D721Med (cell line): ENCODE data around the gene NTF3.

Experiments used
- DNase-seq: peaks from one replicate; pipeline ENCODE4 v3.0.0; 2011; ENCODE audit warnings: low spot score; ENCODE audit not compliant: insufficient read length
- FAIRE-seq: peaks from 2 replicates; lab custom pipeline; 2011; peaks lifted over from hg19 to GRCh38; lab: Jason Lieb, UNC
- TF ChIP-seq, protein P1 (sequence below): IDR thresholded peaks from 2 replicates; pipeline ENCODE4 v1.5.1; 2012; ENCODE audit warnings: mild to moderate bottlenecking, control low read depth; ENCODE audit not compliant: insufficient read depth; ENCODE audit errors: missing control alignments

Gene NTF3

DNA sequence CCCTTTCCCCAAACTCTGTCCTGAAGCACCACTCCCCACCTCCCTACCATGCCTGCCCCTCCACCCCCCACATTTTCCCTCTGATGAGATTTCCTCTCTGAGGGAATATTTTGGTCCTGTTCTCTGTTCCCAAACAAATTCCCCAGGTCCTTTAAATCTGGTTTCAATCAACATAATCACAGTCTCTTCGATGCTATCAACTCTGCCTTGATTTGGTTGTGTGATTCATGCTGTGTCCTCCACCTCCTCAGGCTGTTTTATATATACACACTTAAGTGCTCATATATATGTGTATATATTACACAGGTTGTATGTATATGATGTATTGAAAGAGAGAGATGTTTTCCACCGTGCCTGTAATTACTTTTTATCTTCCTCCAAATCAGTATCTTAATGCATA is 36.0 kb downstream of the NTF3 start:
- TF ChIP-seq, protein P1, sequence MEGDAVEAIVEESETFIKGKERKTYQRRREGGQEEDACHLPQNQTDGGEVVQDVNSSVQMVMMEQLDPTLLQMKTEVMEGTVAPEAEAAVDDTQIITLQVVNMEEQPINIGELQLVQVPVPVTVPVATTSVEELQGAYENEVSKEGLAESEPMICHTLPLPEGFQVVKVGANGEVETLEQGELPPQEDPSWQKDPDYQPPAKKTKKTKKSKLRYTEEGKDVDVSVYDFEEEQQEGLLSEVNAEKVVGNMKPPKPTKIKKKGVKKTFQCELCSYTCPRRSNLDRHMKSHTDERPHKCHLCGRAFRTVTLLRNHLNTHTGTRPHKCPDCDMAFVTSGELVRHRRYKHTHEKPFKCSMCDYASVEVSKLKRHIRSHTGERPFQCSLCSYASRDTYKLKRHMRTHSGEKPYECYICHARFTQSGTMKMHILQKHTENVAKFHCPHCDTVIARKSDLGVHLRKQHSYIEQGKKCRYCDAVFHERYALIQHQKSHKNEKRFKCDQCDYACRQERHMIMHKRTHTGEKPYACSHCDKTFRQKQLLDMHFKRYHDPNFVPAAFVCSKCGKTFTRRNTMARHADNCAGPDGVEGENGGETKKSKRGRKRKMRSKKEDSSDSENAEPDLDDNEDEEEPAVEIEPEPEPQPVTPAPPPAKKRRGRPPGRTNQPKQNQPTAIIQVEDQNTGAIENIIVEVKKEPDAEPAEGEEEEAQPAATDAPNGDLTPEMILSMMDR = no peak
- no peak for FAIRE-seq
- DNase-seq = no peak

DNA sequence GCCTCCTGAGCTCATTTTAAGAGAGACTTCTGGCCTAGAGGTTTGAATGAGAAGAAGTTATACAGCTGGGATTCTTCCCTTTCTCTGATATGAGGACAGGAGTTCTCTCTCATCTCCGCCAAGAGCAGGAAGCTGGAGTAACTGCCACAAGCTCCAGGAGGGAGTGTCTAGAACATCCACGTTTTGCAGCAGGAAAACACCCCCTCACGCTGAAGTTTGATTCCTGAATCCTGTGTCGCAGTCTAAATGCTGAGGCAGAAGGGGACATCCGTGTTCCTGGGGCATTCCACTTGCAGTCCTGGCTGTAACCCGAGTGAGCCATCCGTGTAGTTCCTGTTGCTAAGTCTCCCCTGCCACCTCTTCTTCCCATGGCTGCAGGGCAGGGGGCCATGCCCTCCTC is 38.3 kb downstream of the NTF3 start:
- FAIRE-seq (no peak), DNase-seq (no peak)
- TF ChIP-seq, protein P1 = no peak

DNA sequence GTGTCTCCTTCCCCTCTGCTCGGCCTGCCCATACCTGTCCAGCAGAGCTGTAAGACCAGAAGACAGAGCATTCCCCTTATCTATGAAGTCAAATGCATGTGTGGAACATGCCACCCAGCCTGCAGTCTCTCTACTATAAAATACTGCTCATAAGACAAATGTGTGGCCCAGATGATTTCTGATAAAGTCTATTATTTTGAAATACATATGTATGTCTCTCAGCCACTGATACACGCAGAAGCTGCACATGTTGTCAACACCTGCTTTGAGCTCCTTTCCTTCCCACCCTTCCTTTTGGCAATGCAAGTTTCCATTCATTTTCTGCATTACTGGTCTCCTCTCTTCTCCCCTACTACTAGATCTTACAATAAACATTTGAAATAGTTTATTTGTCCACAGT is 38.8 kb downstream of the NTF3 start:
- TF ChIP-seq, protein P1 = no peak
- no peak for FAIRE-seq
- no peak for DNase-seq

DNA sequence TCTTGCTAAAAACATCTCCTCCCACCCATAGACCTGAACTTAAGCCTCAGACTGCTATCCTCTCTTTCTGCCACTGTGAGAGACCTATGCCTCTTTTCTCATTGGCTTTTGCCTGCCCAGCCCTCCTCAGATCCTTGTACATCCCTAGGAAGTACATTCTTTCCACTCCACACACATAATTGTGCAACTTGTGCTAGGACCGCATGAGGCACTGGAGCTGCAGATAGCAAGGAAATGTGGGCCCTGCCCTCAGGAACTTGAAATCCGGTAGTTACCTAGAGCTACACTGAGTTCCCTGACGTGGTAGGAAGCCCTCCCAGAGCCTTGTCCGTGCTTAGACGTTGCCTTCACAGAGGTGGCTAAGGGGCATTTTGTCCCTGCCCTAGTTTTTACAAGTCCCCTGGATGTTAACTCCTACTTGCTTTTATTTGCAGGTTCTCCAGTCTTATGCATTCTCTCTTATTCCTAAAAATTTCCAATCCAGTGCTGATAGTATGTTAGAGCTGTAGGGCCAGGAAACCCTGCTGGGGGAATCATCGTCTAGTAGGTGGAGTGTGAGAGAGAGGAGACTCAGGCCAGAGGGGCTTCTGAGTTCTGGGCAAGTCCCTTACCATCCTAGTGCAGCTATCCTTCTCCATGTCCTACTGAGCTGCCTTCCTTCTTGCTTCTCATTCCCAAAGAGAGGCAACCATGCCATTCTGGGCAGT is 41.3 kb downstream of the NTF3 start:
- DNase-seq (no peak), FAIRE-seq (no peak)
- TF ChIP-seq, protein P1 = no peak

DNA sequence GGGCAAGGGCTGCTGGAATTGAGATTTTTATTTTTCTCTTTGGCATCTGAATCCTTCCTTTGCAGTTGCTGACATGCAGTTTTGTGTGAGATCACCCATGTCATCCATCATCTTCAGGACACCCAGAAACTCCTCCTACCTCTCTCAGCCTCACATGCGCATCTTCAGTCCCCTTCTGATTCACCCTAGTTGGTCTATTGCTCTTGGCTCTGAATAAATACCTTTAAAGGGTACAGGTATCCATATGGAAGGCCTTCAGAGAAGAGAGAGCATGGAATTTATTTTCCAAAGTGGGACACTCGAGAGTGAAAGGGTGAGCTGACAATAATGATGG is 41.8 kb downstream of the NTF3 start:
- TF ChIP-seq, protein P1 = no peak
- DNase-seq (no peak), FAIRE-seq (no peak)

DNA sequence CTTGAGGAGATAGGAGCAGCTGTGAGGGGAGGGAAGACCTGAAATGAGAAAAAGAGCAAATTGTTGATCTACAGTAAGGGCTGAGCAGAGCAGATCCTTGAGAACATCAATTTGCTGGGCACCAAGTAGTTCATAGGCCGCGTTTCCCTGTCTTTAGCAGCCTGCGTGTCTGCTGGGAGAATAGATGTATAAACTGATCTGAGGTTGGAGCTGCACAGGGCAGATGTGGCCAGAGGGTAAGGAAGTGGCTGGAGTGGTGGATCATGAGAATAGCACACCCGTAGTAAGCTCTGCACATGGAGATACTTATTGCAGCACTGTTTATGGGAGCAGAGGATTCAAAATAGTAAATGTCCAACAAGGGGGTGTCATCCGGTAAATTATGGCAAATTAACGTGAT is 44.4 kb downstream of the NTF3 start:
- TF ChIP-seq, protein P1 = no peak
- FAIRE-seq (no peak), DNase-seq (no peak)

DNA sequence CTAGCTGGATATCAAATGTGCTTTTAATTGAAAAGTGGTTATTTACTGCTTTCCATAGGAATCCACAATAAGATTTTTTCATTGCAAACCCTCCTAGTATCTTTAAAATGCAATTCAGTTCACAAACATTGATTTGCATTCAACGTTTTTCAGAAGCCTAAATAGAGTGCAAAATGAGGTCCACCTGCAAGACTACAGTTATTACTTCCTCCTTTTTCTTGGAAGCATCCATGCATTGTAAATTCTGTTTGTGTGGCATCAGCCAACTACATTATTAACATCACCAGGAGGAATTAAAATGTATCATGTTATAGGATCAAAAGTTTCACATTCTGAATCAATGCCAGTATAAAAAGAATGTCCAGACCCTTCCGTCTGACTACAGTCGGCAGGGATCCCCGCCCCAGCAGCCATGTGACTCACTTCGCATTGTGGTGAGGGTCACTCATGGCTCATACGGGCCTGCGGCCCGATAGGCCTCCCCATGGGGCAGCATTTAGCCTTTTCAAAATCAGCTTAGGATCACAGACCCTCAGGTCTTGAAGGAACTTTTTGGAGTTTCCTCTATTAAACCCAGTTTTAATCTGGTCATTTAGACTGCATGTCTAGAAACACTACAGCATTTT is 46.3 kb downstream of the NTF3 start:
- FAIRE-seq (no peak), DNase-seq (no peak)
- TF ChIP-seq, protein P1 = no peak
